Eye (tissue), 1 donor: Measurements from ENCODE around the gene CUL2.
A peak's percentile ranks its signal among the peaks of the same experiment; 100 is the strongest.
"Not testable (repeated sequence)": the region's sequence is repeated elsewhere in the genome, so short reads cannot be mapped to it uniquely, and the experiment has no call there.

ENCODE experiments used
- DNase-seq: peaks from one replicate; pipeline ENCODE4 v3.0.0-alpha.2; 2015

The CUL2 gene

DNA sequence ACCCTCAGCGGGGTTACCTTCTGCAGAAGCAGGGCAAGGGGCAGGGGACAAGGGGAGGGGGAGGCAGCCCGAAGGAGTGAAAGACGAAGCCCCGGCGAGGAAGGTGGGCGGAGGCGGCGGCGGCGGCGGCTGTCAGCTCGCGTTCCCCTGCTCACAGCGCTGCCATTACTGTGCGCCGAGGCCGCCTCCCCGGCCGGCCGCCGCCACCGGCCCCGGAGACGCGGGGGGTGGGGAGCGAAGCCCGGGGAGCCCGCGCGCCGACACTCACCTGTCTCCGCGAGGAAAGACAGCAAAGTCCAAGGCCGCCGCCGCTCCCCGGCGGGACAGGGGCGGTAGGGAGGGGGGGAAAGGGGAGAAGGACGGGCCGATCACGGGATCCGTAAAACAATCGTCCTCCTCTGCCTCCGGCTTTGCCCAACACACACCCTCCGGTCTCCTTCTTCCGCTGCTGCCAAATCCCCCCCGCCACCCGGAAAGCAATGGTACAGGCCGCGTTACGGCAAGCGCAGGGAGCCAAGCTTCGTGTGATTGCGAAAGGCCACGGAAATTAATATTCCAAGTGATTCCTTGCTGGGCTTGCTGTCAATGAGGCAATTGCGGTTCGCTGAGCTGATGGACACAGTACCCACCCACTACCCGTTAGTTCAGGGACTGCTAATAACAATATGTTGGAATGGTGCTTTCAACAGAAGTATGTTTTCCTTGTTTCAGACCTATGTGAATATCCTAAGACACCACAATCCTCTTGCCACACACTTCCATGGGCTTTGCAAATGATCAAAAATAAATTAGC lies at the start of gene CUL2:
TSS of gene CUL2 (minus strand) at position 180 of the 793 bp plus-strand sequence. CDS start 19,024 bp downstream, outside the sequence.
- DNase-seq: peak; percentile 99

DNA sequence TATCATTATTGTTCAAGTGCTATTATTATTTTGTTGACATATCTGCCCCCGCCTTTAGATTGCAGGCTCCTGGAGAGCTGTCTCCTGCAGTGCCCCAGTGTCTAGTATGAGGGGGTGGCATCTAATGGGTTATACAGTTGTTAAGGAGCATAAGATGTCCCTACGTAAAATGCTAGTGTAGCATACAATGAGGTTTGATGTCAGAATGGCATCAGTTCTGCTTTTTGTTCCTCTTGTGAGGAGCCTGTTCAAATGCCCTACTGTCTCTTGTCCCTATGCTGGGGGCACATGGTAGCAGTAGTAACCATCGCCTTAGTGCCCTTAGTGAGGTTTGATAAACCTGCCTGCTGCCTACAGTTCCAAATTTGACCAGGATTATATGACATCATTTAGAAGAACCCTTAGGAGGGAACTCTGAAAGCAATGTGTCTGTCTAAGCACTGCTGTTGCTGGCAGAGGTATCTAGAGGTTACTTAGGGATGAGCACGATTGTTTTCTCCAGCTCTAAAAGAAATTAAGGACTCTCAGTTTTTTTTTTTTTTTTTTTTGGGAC lies 46.2 kb upstream of the CUL2 start:
- no peak for DNase-seq

DNA sequence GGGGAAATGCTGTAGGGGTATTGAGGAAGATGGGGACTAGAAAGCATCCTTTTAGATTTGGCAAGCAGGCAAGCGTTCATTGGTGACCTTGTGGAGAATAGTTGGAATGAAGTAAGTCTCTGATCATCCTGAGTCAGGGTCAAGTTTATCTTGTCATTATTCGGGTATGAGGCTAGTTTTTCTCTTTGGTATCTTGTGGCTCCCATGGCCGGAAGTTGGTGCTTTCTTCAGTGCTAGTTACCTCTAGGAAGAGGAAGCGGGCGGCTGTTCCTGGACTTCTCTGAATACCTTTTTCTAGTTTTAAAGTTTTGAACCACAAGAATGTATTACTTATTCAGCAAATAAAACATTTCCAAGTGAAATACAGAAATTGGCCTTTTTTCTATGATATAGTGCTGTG lies 45.7 kb upstream of the CUL2 start:
- DNase-seq: no peak

DNA sequence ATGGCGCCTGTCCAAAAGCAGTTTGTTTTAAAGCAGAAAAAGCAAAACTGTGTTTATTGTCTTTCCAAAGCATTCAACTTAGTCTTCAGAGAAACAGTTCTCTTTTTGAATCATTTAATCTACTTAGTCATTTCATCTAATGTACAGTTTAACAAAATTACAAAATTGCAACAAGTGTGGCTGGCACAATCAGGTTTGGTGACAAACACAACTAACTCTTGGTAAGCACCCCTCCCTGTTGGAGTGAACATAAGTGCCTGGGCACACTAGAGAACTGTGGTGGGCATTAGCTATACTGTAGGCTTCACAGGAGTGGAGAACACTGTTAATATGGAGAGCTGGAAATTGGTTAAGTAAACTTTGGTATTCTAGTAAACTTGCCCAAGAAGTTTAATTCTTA lies 43.4 kb upstream of the CUL2 start:
- DNase-seq: no peak

DNA sequence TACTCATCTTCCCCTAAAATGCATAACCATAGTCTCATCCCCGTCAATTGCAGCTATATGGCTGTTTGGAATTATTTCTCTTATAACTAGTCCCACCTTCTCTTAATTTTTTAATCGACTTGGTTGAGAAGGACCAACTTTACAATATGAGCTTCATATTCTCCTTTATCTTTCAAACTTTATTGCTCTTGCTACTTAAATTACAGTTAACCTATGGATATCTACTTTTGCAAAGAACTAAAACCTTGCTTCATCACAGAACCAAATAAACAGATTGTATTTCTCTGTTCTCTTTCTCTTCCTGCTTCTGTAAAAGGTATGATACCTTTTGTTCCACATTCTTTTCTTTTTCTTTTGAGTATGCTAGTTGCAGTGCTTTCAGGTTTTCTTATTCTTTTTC lies 42.6 kb upstream of the CUL2 start:
- DNase-seq: no peak

DNA sequence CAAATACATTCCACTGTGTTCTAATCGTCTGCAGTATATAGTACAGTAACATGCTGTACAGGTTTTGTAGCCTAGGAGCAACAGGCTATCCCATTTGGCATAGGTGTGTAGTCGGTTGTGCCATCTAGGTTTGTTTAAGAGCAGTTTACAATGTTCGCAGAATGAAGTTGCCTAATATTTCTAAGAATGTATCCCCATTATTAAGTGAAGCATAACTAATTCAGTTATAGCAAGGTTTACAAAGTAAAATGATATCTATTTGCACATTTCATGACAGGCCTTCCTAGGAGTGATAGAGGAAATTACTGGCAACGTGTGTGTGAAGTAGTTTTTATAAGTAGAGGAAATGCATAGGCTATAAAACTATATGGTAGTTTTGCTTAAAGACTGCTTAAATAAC lies 40.5 kb upstream of the CUL2 start:
- DNase-seq: no peak

DNA sequence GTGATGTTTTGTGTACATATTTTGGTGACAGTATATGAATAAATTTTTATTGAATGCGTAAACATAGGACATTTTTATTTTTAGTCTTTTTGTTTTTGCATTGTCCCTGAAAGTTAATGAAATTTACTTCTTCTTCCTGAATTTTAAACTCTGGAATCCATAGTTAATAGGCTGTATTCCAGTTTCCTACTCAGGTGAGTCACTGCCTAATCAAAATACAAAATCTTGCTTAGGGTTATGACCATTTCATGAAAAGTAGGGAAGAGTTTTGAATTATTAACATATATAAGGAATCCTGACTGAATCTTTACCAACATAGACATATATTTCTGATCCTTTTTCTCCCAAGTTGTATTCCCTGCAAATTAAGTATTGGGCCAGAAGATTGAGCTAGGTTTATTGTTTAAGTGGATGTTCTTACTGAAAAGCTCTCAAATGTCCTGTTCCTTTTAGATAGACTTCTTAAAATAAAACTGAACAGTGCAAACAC lies 39.1 kb upstream of the CUL2 start:
- DNase-seq: no peak

DNA sequence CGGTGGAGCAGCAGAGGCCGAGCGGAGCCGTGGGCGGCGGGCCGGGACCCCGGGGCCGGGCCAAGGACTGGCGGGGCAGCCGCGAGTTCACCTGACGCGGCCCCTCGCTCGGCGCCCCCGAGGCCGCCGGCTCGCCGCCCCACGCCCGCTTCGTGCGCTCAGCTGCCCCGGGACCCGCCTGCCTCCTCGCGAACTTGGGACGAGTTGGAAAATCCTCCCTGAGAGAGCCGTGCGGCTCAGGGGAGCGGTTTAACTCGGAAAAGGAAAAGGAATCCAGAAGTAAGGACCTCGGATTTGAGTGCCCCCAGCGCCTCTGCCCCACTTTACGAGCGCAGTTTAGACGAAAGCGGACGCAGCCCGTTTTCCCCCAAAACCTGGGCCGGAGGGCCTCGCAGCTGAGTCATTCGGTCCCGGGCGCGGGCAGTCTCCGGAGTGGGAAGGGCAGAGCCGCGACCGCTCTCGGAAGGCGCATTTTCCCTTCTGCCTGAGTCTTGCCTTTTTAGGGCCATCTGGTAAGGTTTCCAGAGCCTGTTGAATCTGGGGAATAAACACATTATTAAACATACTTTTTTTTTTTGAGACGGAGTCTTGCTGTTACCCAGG lies 37.2 kb upstream of the CUL2 start:
- peak; percentile 88 for DNase-seq

DNA sequence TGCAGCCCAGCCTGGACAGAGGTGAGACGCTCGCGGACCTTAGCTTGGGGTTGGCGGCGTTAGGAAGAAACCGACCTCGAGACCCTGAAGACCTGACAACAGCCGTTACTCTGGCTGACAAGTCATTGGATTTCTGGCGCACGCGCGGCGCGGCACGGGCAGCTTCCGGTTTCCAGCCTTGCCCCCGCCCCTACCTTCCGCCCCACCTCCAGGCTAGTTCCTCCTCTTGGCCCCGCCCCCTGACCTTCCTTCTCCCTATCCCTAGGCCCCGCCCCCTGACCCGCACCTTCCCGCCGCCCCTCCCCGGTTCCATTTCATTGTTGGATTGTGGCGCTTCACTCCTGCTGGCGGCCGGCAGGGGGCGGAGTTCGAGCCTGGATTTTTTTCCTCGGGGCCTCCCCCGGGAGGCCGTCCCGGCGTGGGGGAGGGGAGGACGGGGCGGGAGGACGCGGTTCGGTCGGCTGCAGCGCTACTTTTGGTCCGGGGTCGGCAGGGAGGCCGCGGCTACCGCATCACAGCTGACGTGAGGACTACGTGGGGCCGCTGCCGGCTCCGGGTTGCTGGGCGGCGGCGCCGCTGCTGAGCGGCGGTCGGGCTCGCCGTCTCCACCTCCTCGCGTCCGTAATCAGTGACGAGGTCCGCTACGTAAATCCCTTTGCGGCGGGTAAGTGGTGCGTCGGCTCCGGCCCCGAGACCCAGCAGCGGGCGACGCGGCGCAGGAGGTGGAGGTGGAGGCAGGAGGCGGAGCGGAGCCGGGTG lies 36.6 kb upstream of the CUL2 start, which contains the start of gene CREM:
TSS of gene CREM (plus strand) at position 317 of the 759 bp plus-strand sequence. CDS start 10,990 bp downstream, outside the sequence.
- peak; percentile 99 for DNase-seq

DNA sequence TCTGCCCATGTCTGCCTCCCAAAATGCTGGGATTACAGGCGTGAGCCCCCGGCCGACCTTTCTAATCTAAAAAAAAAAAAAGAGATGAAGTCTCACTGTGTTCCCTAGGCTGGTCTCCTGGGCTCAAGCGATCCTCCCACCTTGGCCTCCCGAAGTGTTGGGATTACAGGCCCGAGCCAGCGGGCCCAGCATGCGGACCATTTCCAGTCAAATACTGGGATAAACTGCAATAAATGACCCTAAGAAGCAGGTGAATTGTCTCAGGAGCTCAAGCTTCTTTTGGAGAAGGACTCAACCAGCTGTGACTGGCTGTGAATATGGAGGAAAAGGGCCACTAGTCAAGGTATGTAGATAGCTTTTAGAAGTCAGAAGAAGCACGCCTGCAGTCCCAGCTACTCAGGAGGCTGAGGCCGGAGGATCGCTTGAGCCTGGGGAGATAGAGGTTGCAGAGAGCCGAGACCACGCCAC lies 36.0 kb upstream of the CUL2 start:
- no peak for DNase-seq

DNA sequence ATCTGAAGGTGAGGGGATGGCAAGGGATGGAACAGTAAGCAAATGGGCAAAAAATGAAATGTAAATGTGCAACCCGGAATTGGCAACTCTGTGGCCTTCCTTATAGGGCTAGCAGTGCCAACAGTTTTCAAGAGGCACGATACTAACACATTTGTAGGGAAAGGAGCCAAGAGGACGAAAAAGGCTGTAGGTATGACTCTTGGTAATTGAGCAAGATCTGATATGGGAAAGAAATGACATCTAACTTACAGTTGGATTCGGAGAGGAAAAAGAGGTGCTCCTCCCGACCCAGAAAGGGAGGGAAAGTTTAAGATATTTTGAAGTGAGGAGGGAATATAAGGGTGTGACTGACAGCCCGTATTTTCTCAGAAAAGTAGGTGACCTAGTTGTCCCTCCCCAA lies 34.4 kb upstream of the CUL2 start:
- DNase-seq: no peak

DNA sequence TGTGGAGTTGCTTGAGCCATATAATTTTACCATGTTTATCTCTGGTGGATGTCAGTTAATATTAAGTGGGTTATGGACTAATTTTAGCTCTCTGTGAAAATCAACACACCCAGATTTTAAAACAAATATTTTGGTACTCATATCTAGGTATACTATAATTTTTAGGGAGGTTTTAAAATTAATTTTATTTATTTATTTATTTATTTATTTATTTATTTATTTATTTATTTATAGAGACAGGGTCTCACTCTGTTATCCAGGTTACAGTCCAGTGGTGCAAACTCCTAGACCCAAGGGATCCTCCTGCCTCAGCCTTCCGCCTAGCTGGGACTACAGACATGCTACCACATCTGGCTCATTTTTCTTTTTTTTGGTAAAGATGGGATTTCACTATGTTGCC lies 29.2 kb upstream of the CUL2 start:
- DNase-seq: no peak

DNA sequence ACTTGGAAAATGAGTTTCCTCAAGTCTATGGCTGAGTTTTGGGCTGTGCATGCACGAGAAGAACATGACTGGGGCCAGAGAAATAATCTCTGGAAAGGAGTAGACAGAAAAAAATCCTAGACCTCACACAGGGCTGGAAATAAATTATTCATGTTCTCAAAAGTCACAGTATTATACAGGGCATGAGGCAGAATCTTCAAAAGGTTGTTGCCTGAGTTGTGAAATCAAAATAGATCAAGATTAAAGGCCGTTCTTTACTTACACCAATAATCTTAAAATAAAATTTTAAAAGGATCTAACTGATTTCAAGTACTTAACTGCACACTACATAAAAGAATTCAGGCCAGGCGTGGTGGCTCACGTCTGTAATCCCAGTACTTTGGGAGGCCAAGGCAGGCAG lies 22.4 kb upstream of the CUL2 start:
- no peak for DNase-seq

DNA sequence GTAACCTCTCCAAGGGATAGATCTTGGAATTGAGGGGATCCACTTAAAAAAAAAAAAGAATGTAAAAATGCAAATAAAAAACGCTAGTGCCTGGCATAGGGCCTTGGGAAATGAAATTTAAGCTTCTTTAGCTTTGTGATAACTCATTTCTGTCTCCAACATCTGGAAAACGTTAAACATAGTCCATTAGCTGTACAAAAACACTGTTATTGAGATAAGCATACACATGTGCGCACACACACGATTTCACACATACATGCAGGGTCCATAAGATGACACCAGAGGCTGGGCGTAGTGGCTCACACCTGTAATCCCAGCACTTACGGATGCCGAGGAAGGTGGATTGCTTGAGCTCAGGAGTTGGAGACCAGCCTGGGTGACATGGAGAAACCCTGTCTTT lies 13.7 kb upstream of the CUL2 start:
- DNase-seq: peak; percentile 26

DNA sequence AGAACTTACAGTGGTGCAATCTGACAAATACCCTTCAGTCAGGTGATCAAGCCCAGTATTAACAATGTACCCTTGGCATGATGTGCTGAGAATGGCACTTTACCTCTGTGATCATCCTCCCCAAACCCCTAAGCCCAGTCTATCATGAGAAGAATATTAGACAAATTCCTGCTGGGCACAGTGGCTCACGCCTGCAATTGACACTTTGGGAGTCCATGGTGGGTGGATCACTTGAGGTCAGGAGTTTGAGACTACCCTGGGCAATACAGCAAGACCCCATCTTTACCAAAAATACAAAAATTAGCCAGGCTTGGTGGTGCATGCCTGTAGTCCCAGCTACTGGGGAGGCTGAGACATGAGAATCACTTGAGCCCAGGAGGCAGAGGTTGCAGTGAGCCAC lies 7.4 kb upstream of the CUL2 start:
- DNase-seq: no peak

DNA sequence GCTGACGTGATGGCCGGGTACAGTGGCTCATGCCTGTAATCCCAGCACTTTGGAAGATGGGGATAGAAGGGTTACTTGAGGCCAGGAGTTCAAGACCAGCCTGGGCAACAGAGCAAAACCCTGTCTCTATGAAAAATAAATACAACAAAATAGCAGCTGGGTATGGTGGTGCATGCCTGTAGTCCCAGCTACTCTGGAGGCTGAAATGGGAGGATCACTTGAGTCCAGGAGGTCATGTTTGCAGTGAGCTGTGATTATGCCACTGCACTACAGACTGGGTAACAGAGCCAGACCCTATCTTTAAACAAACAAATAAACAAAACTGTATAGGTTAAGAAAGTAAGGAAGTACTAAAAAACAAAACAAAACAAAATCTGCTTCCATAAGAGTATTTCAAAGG lies 6.2 kb upstream of the CUL2 start:
- DNase-seq: no peak

DNA sequence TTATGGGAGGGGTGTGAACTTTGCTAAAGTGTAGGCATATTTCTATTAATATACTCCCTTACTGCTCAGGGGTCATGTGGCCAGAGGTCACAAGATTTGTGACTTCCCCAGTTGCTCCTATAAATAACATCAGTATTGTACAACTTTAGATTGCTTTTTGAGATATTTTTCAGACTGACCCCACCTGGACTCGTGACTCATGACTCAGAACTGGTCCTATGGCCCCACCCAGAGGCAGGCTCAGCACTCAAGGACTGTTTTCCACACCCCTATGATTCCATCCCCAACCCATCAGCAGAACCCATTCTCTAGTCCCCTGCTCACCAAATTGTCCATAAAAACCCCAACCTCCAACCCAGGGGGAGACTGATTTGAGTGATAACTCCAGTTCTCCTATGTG lies 2.7 kb upstream of the CUL2 start:
- no peak for DNase-seq

DNA sequence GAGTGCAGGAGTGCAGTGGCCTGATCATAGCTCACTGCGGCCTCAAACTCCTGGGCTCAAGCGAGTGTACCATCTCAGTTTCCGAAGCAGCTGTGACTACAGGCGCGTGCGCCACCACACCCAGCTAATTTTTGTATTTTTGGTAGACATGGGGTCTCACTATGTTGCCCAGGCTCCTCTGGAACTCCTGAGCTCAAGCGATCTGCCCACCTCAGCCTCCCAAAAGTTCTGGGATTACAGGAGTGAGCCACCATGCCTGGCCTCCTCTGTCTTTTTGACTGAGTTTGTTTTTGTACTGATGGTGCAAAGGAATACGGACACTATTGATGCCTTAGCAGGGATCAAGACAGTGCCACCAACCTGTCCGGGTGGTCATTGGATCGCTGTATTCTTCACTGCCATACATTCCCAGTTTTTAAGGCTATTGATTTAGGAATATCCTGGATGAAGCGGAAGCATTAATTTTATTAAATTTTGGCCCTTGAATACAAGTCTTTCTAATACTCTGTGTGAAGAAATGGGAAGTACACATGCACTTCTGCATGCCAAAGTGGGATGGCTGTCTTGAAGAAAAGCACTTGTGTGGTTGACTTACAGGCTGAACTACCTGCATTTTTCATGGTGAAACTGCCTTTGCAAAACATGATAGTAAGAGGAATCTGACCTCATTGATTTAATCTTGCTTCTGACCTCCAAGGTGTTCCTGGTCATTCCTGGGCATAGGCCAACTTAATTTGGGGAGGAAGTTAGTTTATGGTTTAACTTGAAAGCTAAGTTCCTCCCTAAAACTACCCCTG lies 2.1 kb upstream of the CUL2 start:
- DNase-seq: no peak

DNA sequence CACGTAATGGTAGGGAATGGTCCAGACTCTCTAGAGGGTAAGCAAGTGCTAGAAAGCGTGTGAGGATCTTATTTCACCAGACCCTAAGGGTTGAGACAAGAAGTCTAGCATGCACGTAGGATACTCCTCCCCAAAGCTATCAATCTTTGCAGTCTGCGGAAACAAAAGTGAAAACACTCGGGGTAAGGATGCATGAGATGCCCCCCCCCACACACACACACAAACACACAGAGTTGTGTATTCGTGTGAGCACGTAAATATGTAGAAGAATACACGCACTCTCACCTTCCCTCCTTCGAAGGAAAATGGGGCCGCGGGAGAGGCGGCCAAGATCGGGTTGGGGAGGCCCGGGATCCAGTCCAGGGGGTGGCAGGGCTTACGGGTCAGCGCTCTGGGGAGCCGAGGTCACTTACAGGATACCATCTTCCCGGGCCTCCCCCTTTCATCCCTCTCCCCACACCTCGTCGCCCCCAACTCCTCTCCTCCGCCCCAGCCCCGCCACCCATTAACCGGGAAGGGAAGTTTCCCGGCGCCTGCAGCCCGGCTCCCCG lies 455 bp downstream of the CUL2 start:
- DNase-seq: peak; percentile 62

DNA sequence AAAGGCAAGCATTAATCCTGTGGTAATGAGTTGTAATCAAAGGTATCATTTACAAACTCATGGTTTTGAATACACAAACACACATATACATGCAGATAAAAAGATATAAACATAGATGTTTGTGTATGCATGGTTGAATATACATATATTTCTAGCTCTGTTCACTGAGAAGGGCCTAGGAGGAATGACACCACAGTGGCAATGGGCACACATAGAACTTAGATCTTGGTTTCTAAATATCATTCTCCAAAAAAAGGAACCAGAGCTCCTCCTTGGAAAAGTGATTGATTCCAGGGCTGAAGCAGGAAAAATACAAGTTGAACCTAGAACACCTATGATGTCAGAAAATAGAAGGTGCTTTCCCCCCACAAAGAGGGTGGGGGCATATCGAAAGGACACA lies 6.9 kb downstream of the CUL2 start:
- DNase-seq: no peak

DNA sequence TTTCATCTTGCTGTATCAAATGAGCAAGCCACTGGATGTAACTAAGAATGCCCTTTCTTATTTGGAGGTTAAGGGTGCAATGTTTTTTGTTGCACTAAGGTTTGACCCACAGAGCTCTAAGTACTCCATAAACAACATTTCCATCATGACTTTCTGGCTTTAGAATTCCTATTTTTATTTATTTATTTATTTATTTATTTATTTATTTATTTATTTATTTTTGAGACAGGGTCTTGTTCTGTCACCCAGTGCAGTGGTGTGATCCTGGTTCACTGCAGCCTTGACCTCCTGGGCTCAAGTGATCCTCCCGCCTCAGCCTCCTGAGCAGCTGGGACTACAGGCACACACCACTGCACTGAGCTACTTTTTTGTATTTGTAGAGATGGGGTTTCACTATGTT lies 9.9 kb downstream of the CUL2 start:
- DNase-seq: not testable (repeated sequence)

DNA sequence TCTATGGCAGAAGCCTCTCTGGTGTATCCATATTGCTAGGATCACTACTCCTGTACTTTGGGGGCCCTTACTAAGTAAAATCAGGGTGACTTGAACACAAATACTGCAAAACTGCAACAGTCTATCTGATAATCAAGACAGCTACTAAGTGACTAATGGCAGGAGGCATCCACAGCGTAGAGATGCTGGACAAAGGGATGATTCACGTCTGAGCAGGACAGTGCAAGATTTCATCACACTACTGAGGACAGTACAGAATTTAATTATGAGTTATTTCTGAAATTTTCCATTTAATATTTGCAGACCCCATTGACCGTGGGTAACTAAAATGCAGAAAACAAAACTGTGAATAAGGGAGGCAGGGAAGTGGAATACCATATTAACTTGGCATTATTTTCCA lies 10.4 kb downstream of the CUL2 start:
- DNase-seq: no peak
